Immature natural killer cell (primary cell): ENCODE results near the gene UGT1A7. TPM values are rescaled to one million over a fixed set of nuclear protein-coding genes. Genes with fewer than 3 reads are reported as not detected.
"Not testable (repeated sequence)": the region's sequence is repeated elsewhere in the genome, so short reads cannot be mapped to it uniquely, and the experiment has no call there.

Experiments used
- DNase-seq, 3 donors: peaks; one replicate each; pipeline ENCODE4 v3.0.0; 2022; ENCODE audit warnings: mixed read lengths in 1 of 3
- H3K27ac Mint-ChIP-seq, 6 donors: one replicate each; pipeline ENCODE4 v1.8.0; 2020; ENCODE audit warnings: mixed read lengths in 6 of 6, mild to moderate bottlenecking in 5 of 6, inconsistent platforms in 4 of 6, moderate library complexity in 3 of 6
- H3K27me3 Mint-ChIP-seq, 3 donors: one replicate each; pipeline ENCODE4 v1.8.0; 2020 to 2021; ENCODE audit warnings: low read depth in 3 of 3, mild to moderate bottlenecking in 3 of 3, mixed read lengths in 3 of 3, moderate library complexity in 3 of 3, inconsistent platforms in 1 of 3
- H3K36me3 Mint-ChIP-seq, 3 donors: one replicate each; pipeline ENCODE4 v1.8.0; 2020; ENCODE audit warnings: mixed read lengths in 3 of 3, inconsistent platforms in 2 of 3, mild to moderate bottlenecking in 2 of 3
- H3K4me1 Mint-ChIP-seq, 2 donors: one replicate each; pipeline ENCODE4 v1.8.0; 2020; ENCODE audit warnings: inconsistent platforms in 2 of 2, mild to moderate bottlenecking in 2 of 2, mixed read lengths in 2 of 2, moderate library complexity in 1 of 2
- H3K4me3 Mint-ChIP-seq, 5 donors: one replicate each; pipeline ENCODE4 v1.8.0; 2020; ENCODE audit warnings: mild to moderate bottlenecking in 5 of 5, mixed read lengths in 5 of 5, inconsistent platforms in 3 of 5, moderate library complexity in 3 of 5
- H3K9me3 Mint-ChIP-seq, 6 donors: one replicate each; pipeline ENCODE4 v1.8.0; 2020; ENCODE audit warnings: mild to moderate bottlenecking in 6 of 6, mixed read lengths in 6 of 6, inconsistent platforms in 4 of 6, moderate library complexity in 3 of 6
- polyA plus RNA-seq, 3 donors: library from polyadenylated mRNA; unstranded; fragments of 300-500 nt; fragmentation: Illumina TruSeq; gene quantifications; one replicate each; pipeline ENCODE4 v1.2.3, GENCODE V29; 2021

The UGT1A7 gene
- polyA plus RNA-seq, 3 donors from 2014 or later: not detected

- Mint-ChIP-seq H3K4me3 (no peak overlapping the region), H3K36me3 (peaks cover 0 to 3% (median 0%) of the 10 kb centered on the region in 3 donors), H3K27me3 (peaks cover 0 to 20% (median 2%) of the 10 kb centered on the region in 3 donors), H3K27ac (no peak overlapping the region), H3K9me3 (peaks cover 0 to 6% (median 3%) of the 10 kb centered on the region in 6 donors), H3K4me1 (no peaks in the 10 kb centered on the region)
- DNase-seq: no peak
Measured at GRCh38 chr2:233708942-233709341, 27.2 kb downstream of the UGT1A7 start.

GRCh38 chr2:233711312-233712008 lies 29.8 kb downstream of the UGT1A7 start:
- no peak overlapping the region for H3K27ac Mint-ChIP-seq
- H3K27me3 Mint-ChIP-seq: peaks cover 0 to 19% (median 2%) of the 10 kb centered on the region in 3 donors
- DNase-seq: peak; percentile 41 to 48 (median 46)
- no peaks in the 10 kb centered on the region for H3K4me1 Mint-ChIP-seq
- H3K4me3 Mint-ChIP-seq: no peak overlapping the region
- no peaks in the 10 kb centered on the region for H3K36me3 Mint-ChIP-seq
- H3K9me3 Mint-ChIP-seq: peaks cover 0 to 2% (median 0%) of the 10 kb centered on the region in 6 donors

DNA sequence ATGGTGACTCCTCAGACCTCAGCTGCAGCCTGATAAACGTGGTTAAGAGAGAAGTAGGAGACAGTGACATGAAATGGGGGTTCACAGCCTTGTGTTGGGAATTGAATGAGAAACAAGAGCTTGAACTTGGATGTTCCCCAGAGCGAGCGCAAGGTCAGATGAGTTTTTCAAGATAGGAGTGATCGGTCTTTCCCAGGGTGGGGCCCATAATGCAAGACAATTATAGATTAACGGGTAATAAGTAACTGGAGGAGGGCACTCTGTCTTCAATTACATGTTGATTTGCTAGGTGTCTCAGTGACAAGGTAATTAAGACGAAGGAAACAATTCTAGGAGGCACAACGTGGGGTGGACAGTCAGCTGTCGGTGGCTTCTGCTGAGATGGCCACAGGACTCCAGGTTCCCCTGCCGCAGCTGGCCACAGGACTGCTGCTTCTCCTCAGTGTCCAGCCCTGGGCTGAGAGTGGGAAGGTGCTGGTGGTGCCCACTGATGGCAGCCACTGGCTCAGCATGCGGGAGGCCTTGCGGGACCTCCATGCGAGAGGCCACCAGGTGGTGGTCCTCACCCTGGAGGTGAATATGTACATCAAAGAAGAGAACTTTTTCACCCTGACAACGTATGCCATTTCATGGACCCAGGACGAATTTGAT lies 31.0 kb downstream of the UGT1A7 start, which contains the start of gene UGT1A5:
UGT1A5 (plus strand) TSS at position 297 of the 651 bp plus-strand sequence; CDS start at position 382, 85 bp downstream.
- DNase-seq: no peak
- H3K27ac Mint-ChIP-seq: no peak within 1 kb of the TSS

DNA sequence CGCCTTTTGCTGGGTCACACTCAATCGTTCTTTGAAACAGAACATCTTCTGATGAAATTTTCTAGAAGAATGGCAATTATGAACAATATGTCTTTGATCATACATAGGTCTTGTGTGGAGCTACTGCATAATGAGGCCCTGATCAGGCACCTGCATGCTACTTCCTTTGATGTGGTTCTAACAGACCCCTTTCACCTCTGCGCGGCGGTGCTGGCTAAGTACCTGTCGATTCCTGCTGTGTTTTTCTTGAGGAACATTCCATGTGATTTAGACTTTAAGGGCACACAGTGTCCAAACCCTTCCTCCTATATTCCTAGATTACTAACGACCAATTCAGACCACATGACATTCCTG lies 31.5 kb downstream of the UGT1A7 start:
- Mint-ChIP-seq H3K9me3 (peaks cover 0 to 2% (median 0%) of the 10 kb centered on the region in 6 donors), H3K4me1 (no peaks in the 10 kb centered on the region), H3K36me3 (no peaks in the 10 kb centered on the region), H3K27ac (no peak overlapping the region), H3K4me3 (no peak overlapping the region), H3K27me3 (peaks cover 0 to 15% (median 4%) of the 10 kb centered on the region in 3 donors)
- no peak for DNase-seq

More for the DNA sequence above, 31.0 kb downstream of the UGT1A7 start, which contains the start of gene UGT1A5:
- H3K4me3 Mint-ChIP-seq: no peak within 1 kb of the TSS
- peaks cover 0 to 2% (median 0%) of the 10 kb centered on the region in 6 donors for H3K9me3 Mint-ChIP-seq
- no peaks in the 10 kb centered on the region for H3K36me3 Mint-ChIP-seq
- H3K4me1 Mint-ChIP-seq: no peaks in the 10 kb centered on the region
- H3K27me3 Mint-ChIP-seq: peaks cover 0 to 15% (median 2%) of the 10 kb centered on the region in 3 donors

DNA sequence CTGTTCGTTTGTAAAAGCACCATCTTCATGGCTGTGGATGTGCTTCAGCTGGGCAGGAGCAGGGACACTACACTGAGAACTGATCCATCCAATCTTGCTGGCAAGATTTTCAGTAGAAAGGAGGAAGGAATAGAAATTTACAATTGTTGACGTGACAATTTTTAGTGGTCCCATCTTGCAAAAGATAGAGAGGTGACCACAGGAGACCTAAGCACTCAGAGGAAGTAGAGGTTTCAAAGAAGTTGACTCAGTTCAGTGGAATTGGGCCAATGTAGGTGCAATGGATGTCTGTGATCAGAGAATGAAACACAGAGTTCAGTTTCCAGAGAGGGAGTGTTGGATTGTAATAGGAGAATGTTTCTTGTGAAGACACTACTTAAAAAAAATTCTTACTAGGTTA lies 32.4 kb downstream of the UGT1A7 start:
- no peak overlapping the region for H3K27ac Mint-ChIP-seq
- no peaks in the 10 kb centered on the region for H3K36me3 Mint-ChIP-seq
- DNase-seq: no peak
- H3K4me1 Mint-ChIP-seq: no peaks in the 10 kb centered on the region
- H3K9me3 Mint-ChIP-seq: peaks cover 0 to 4% (median 0%) of the 10 kb centered on the region in 6 donors
- H3K4me3 Mint-ChIP-seq: no peak overlapping the region
- peaks cover 1 to 13% (median 7%) of the 10 kb centered on the region in 3 donors for H3K27me3 Mint-ChIP-seq

GRCh38 chr2:233718552-233718951 lies 36.9 kb downstream of the UGT1A7 start, which contains the start of gene UGT1A4:
Gene UGT1A4 (plus strand): TSS chr2:233718736. CDS start chr2:233718821, 85 bp downstream.
- peaks cover 1 to 8% (median 4%) of the 10 kb centered on the region in 3 donors for H3K27me3 Mint-ChIP-seq
- peaks cover 0 to 2% (median 0%) of the 10 kb centered on the region in 6 donors for H3K9me3 Mint-ChIP-seq
- DNase-seq: no peak
- no peak within 1 kb of the TSS for H3K27ac Mint-ChIP-seq
- H3K4me3 Mint-ChIP-seq: no peak within 1 kb of the TSS
- no peaks in the 10 kb centered on the region for H3K4me1 Mint-ChIP-seq
- no peaks in the 10 kb centered on the region for H3K36me3 Mint-ChIP-seq

- Mint-ChIP-seq H3K4me3 (no peak within 1 kb of the TSS), H3K27me3 (peaks cover 2 to 15% (median 8%) of the 10 kb centered on the region in 3 donors), H3K27ac (no peak within 1 kb of the TSS), H3K4me1 (no peaks in the 10 kb centered on the region), H3K9me3 (no peaks in the 10 kb centered on the region), H3K36me3 (no peaks in the 10 kb centered on the region)
- DNase-seq: no peak
Measured at GRCh38 chr2:233728723-233729301, 47.1 kb downstream of the UGT1A7 start, which contains the start of gene UGT1A3. Gene UGT1A3 (plus strand): TSS chr2:233729042. CDS start chr2:233729127, 85 bp downstream.

- not testable (repeated sequence) for H3K27ac Mint-ChIP-seq, H3K36me3 Mint-ChIP-seq, H3K4me1 Mint-ChIP-seq, H3K4me3 Mint-ChIP-seq, H3K9me3 Mint-ChIP-seq, DNase-seq
- H3K27me3 Mint-ChIP-seq: peaks cover 3 to 28% (median 11%) of the 10 kb centered on the region in 3 donors
Measured at GRCh38 chr2:233736868-233737653, 55.4 kb downstream of the UGT1A7 start.

GRCh38 chr2:233740870-233741269 lies 59.2 kb downstream of the UGT1A7 start:
- Mint-ChIP-seq H3K27me3 (peaks cover 3 to 8% (median 5%) of the 10 kb centered on the region in 3 donors), H3K4me3 (no peak overlapping the region), H3K27ac (no peak overlapping the region), H3K36me3 (no peaks in the 10 kb centered on the region), H3K4me1 (no peaks in the 10 kb centered on the region), H3K9me3 (no peaks in the 10 kb centered on the region)
- DNase-seq: no peak

DNA sequence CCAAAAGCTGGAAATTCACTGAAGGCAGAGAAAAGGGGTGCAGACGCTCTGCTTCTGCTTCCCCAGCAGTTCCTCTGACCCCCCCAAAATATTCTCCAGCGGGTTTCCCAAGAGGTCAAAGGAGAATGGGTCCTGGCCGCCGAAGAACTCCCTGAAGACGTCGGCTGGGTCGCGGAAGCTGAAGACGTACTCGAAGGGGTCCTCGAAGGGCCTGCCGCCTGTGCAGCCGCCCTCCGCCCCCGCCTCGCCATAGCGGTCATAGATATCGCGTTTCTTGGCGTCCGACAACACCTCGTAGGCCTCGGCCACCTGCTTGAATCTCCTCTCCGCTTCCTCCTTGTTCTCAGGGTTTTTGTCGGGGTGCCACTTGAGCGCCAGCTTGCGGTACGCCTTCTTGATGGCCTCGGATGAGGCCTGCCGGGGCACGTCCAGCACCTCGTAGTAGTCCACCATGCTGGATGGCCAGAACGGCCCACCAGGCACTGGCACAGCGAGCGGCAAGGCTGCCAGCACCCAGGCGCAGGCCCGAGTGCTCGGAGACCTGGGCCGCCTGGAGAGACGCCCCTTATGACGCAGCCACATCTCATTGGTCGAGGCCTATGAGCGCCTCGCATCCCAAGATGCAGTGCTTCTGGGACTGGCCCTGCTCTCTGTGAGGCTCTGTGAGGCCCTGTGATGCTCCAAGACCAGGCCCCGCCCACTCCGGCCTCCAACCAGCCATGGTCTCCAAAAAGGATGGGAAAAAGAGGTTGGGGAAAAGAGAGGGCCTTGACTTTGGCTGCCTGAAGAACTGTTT lies 62.0 kb downstream of the UGT1A7 start:
- no peak for DNase-seq
- Mint-ChIP-seq H3K4me1 (no peaks in the 10 kb centered on the region), H3K9me3 (no peaks in the 10 kb centered on the region), H3K27me3 (peaks cover 3 to 5% (median 4%) of the 10 kb centered on the region in 3 donors), H3K36me3 (no peaks in the 10 kb centered on the region), H3K4me3 (no peak overlapping the region), H3K27ac (no peak overlapping the region)

DNA sequence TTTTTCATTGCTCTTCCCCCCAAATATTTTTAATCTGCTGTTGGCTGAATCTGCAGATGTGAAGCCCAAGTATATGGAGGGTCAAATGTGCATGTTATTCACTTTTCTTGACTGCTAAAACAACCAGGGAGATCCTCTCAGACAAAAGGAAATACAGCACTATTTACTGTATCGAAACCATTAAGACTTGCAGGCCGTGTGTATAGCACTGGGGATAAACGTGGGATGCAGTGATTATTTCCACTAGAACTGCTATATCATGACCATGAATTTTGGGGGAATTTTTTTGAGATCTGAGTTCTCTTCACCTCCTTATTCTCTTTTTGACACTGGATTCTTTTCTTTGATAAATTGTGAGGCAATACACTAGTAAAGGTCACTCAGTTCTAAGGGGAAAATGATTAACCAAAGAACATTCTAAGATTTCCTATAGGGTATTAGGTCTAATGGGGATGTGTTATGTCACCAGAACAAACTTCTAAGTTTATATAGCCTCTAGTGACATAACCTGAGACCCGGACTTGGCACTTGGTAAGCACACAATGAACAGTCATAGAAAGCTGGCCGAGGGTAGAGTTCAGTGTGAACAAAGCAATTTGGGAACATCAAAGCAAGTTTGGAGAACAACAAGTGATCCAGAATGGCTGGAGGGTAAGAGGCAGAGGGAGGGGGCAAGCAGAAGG lies 63.5 kb downstream of the UGT1A7 start:
- no peak for DNase-seq
- Mint-ChIP-seq H3K4me3 (no peak overlapping the region), H3K4me1 (no peaks in the 10 kb centered on the region), H3K27ac (no peak overlapping the region), H3K9me3 (peaks cover 0 to 5% (median under 1%) of the 10 kb centered on the region in 6 donors), H3K27me3 (peaks cover 0 to 7% (median 4%) of the 10 kb centered on the region in 3 donors), H3K36me3 (no peaks in the 10 kb centered on the region)

DNA sequence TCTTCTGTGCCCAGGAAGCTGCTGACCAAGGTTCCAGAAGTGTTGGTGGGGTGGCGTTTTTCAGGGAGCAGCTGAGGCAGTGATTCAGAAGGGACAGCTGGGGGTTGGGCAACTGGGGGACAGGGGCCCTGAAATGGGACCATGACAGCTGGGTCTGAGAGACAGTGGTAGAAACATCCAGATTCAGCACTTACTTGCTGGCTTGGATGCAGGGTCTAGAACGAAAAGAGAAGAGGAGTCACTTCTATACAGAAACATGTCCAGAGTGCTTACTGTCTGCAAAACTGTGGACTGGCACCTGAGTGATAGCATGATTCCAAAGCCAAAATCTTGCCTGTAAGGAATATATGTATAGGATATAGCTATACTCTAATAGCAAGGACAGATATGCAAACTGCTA lies 64.1 kb downstream of the UGT1A7 start:
- not testable (repeated sequence) for H3K36me3 Mint-ChIP-seq, H3K4me1 Mint-ChIP-seq, H3K27ac Mint-ChIP-seq, H3K4me3 Mint-ChIP-seq, DNase-seq, H3K9me3 Mint-ChIP-seq, H3K27me3 Mint-ChIP-seq
